NCI-H2171 (cell line): ENCODE data around the gene CNN2.
A peak's percentile ranks its signal among the peaks of the same experiment; 100 is the strongest.

Experiments
- DNase-seq: peaks from one replicate; lab custom pipeline; 2025; lab: John Stamatoyannopoulos, UW

Gene CNN2

DNA sequence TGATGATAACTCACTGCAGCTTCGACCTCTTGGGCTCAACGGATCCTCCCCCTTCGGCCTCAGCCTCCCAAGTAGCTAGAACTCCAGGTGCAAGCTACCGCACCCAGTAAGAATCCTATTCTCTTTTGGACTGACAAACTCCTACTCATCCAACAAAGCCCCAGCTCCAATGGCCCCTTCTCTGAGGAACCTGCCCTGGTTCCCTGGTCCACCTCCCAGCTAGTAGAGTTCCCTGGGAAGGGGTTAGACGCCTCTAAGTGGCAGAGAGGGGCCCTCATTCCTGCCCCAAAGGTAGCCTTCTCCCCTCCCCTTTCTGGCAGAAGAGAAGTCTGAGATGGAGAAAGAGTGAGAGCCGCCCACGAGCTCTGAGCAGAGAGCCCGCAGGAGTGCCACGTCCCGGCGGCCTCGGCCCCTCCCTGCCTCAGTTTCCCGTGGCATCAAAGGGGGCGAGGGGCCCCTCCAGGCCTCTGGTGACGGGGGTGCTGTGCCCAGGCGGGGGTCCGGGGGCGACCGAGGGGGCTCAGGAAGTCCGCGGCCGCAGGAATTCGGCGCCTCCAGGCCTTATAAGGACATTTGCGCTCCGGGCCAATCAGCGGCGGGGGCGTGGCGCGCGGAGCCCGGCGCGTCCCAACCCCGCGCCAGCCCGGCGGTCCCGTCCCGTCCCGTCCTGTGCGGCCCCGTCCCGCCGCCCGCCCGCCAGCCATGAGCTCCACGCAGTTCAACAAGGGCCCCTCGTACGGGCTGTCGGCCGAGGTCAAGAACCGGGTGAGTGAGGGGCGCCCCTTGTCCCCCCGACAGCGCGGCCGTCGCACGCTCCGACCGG lies at the start of gene CNN2:
Gene CNN2, plus strand, starts transcription at position 649 of the 823 bp plus-strand sequence. Its CDS starts 54 bp downstream, at position 703.
- no peak for DNase-seq

DNA sequence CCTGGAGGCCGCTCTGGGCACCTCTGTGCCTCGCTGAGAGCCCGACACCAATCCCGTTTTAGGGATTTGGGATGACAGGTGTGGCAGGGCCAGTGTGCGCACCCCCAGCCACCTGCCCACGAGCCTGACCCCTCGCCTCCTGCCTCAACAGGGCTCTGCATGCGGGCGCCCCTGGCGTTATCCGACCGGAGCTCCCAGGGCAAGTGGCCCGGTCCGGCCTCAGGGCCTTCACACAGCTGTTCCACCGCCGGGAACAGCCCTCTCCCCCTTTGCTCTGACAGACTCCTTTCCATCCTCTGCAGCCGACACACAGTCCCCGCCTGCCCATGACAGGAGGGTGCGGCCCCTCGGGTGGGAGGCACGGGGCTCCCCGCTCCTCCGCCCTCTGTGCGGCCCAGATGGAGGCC lies 49.3 kb upstream of the CNN2 start:
- no peak for DNase-seq

- no peak for DNase-seq
These were observed 47.1 kb upstream of the CNN2 start for GRCh38 chr19:979318-979741.

DNA sequence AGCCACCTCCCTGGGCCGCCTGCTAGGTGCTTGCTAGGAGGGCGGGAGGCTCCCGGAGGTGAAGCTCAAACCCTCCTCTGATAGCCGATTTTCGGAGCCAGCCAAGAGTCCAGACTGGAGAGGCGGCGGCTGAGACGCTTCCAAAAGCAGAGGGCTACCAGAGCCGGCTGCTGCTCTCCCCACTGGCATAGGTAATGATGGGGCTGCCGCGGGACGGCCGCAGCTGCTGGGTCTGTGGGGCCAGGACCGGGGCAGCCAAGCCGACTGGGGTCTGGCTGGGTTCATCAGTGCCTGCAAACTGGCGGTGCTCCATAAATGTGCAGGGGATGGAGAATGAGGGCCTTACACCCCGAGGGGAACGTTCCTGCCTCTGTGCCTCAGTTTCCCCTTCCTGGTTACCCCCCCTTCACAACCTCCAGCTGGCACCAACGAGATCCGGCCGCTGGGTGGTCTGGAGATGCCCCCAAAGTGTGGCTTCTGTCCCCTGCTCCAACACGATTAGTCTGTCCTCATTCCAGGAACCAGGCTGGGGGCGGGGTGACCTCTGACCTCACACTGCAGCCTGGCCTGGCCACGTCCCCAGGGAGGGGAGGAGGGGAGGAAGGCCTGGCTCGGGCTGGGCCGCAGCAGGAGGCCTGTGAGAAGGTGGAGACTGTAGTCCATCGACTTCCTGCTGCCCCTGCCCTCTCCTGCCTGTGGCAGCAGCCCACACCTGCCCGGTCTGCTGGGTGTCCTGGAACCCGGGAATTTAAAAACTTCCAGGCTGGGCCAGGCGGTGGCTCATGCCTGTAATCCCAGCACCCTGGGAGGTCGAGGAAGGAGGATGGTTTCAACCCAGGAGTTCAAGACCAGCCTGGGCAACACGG lies 46.0 kb upstream of the CNN2 start:
- no peak for DNase-seq

DNA sequence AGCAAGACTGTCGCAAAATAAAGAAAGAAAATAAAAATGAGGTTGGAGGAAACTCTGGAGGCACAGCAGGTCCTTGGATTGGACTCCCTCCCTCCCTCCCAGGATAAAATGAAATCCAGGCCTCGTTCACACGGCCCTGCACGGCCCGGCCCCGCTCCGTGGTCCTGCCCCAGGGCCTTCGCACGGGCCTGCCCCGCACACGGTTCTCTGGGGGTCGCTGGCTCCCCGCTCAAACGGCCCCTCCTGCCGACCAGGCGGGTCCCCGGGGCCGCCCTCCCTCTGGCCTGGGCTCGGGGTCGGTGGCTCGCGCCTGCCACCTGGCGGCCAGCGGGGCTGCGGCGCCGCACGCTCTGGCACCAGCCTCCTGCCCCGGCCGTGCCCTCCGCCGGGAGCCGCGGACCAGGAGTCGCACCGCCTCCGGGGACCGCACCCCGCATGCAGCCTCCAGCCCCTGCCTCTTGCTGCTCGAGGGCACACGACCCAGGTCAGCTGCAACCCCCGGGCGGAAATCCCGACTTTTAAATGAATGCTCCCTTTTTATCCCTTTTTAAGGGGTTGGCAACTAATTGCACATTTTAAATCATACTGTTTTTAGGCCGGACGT lies 43.7 kb upstream of the CNN2 start:
- DNase-seq: peak; percentile 53

DNA sequence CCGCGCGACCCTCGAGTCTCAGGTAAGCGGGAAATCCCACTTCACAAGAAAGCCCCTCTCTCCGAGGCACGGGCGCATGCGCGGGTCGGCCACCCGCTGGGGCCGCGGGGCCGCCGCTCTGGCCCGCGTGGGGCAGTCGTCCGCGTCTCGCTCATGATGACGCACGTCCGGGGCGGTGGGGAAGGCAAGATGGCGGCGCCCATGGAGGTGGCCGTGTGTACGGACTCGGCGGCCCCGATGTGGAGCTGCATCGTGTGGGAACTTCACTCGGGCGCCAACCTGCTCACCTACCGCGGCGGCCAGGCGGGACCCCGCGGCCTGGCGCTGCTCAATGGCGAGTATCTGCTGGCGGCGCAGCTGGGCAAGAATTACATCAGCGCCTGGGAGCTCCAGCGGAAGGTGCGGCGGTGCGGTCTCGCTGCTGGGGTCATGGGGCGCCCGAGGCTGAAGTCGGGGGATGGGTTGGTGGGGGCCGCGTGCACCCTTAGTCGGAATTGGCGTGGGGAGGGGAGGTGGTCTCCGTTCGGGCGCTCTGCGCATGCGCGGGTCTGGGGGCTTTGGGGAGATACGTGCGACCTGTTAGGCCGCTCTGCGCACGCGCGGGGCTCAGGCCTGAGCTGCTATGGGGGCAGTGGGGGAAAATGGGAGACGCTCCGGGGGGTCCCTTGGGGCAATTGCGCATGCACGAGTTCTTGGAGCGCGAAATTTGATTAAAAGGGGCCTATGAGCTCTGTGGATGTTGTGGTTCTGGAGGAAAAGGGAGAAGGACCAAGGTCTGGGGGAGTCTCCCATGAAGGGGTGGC lies 42.0 kb upstream of the CNN2 start, which contains the start of gene WDR18:
Gene WDR18, plus strand, starts transcription at position 181 of the 803 bp plus-strand sequence. Its CDS starts 9 bp downstream, at position 190.
- DNase-seq: peak; percentile 92

DNA sequence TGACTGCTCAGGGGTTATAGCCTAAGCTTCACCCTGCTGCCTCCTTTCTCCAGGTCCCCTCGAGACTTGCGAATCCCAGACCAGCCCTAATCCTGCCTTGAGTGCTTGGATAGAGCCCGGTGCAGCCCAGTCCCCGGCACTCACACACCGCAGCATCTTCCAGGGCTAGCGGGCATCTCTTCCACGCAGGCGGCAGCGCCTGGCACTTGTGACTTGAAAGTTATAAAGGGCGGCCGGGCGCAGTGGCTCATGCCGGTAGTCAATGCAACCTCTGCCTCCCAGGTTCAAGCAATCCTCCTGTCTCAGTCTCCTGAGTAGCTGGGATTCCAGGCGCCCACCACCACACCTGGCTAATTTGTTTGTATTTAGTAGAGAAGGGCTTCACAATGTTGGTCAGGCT lies 40.3 kb upstream of the CNN2 start:
- DNase-seq: no peak

DNA sequence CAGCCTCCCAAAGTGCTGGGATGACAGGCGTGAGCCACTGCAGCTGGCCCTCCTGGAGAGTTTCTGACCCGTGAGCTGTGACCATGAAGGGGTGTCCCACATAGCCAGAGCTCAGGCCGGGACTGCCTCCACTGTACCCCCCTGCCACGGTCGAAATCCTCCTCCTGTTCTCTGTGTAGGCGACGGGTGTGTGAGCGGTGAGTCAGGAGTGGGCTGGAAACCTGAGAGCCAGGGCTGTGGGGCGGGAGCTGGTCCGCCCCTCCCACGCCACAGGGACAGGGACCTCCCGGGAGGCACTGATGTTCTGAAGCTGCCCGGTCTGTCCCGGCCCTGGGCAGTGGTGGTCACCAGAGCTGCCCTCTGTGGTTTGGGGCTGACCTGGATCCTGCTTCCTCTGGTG lies 38.3 kb upstream of the CNN2 start:
- no peak for DNase-seq

GRCh38 chr19:988510-988909 lies 37.9 kb upstream of the CNN2 start:
- DNase-seq: no peak

- DNase-seq: no peak
These were observed 36.9 kb upstream of the CNN2 start for GRCh38 chr19:989381-990081.

DNA sequence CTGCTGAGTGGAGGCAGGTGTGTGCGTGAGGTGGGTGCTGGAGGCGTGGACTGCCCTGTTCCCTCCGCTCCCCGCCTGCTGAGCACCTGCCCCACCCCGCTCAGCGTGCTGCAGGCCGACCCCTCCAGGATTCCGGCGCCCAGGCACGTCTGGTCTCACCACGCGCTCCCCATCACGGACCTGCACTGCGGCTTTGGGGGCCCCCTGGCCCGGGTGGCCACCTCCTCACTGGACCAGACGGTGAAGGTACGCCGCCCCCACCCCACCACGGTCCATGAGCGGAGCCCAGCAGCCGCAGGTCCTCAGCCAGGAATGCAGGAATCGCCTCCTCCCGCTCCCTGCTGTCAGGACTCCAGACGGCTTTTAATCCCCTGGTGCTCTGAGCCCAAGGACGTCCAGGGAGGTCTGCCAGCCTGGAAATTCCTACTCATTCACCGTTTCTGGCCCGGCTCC lies 36.3 kb upstream of the CNN2 start:
- no peak for DNase-seq

- no peak for DNase-seq
These were observed 35.7 kb upstream of the CNN2 start for GRCh38 chr19:990746-991145.

DNA sequence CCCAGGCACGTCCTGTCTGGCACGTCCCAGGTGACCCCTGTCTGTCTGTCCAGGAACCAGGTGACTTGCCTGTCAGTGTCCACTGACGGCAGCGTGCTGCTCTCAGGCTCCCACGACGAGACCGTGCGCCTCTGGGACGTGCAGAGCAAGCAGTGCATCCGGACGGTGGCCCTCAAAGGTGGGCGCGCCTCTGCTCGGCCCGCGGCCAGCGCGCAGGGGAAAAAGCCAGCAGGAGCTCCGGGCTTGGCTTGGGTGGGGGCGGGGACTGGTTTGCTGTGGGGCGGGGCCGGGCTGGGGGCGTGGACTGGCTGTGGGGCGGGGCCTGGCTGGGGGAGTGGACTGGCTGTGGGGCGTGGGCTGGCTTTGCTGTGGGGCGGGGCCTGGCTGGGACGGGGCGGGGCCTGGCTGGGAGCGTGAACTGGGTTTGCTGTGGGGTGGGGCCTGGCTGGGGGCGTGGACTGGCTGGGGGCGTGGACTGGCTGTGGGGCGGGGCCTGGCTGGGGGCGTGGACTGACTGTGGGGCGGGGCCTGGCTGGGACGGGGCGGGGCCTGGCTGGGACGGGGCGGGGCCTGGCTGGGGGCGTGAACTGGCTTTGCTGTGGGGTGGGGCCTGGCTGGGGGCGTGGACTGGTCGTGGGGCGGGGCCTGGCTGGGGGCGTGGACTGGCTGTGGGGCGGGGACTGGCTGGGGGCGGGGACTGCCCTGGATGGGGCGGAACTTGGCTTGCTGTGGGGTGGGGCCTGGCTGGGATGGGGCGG lies 35.1 kb upstream of the CNN2 start:
- no peak for DNase-seq

- no peak for DNase-seq
These were observed 34.3 kb upstream of the CNN2 start for GRCh38 chr19:991932-992669.

DNA sequence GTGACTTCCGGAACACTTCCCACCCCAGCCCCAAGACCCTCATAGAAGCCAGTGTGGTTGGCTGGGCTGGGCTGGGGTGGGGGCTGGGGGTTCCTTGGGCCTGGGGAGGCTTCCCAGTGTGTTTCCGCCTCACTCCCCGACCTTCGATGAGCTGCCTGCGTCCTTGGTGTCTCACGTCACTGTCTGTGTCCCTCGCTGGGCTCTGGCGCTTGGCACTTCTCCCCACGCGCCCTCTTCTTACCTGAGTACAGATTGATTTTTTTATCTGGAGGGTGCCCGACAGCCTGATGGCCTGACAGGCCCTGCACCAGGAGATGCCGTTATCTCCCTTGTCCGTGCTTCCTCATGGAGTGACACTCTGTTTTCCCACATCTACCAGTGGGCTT lies 33.7 kb upstream of the CNN2 start:
- DNase-seq: no peak

GRCh38 chr19:993361-993830 lies 33.0 kb upstream of the CNN2 start:
- DNase-seq: no peak

- no peak for DNase-seq
These were observed 32.5 kb upstream of the CNN2 start for GRCh38 chr19:993831-994393.

DNA sequence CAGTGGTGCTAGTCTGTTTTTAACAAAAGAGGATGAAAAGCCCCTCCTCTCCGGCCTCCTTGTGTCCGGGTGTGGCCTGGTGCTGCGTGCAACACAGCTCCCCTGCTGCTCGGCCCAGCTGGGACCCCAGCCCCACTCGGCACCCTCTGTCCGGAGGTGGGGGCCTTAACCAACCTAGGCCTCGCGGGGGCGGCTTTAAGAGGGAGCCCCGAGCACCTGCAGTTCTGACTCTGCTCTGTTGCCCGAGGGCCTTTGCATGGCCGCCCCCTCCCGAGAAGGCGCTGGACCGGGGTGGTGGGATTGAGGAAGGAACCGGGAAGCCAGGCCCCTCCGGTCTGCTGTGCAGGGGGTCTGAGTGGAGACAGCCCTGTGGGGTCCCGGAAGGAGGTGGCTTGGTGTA lies 31.9 kb upstream of the CNN2 start:
- DNase-seq: no peak
